NCI-H82 treated with DMSO at 0.1 percent for 48 hours (cell line): ENCODE data around the gene STK24.

Experiments used
- DNase-seq: peaks from one replicate; lab custom pipeline; 2025; ENCODE audit not compliant: unreplicated experiment; lab: John Stamatoyannopoulos, UW

The STK24 gene

GRCh38 chr13:98535501-98536354 is 41.2 kb downstream of the STK24 start:
- no peak for DNase-seq

DNA sequence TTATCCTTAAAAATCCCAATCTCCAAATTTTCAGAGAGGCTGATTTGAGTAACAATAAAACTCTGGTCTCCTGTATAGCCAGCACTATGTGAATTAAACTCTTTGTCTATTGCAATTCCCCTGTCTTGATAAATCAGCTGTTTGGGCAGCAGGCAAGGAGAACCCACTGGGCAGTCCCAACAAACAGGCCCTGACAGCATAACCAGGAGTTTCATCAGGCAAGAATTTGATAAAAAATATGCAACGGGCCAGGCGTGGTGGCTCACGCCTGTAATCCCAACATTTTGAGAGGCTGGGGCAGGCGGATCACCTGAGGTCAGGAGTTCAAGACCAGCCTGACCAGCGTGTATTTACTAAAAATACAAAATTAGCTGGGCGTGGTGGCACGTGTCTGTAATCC is 42.1 kb downstream of the STK24 start:
- DNase-seq, result no peak

- no peak for DNase-seq
Measured at GRCh38 chr13:98533912-98534311, 43.0 kb downstream of the STK24 start.

DNA sequence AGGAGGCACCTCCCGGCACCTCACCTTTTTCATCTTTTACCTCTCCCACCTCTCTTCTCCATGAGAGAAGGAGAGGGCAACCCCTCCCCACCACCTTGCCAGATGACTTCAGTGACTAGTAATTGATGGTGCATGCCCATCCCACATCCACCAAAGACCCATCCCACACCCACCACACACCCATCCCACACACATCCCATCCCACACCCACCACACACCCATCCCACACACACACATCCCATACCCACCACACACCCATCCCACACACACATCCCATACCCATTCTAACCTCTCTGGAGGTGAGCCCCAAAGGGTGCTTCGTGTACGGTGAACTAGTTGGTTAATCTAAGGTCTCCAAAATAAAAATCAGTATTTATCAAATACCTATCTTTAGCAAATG is 44.7 kb downstream of the STK24 start:
- no peak for DNase-seq

DNA sequence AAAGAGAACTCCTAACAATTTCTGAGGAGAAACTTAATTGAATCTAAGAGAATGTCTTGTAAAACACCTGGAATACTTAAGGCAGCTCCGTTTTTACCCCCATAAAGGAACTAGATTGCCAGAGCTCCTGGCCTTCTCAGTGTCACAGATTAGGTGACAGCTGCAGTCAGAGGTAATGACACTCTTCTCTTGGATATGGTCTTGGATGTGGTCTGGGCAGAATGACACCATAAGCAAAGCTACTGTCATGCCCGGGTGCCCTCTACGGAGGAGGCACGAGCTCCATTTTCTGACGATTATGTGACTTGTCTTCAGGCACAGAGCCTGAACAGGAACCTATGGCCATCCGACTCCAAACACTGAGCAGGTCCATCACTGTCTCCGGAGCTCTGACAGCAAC is 46.7 kb downstream of the STK24 start:
- DNase-seq, result no peak

GRCh38 chr13:98529171-98529570 is 47.7 kb downstream of the STK24 start:
- peak; percentile 39 for DNase-seq

DNA sequence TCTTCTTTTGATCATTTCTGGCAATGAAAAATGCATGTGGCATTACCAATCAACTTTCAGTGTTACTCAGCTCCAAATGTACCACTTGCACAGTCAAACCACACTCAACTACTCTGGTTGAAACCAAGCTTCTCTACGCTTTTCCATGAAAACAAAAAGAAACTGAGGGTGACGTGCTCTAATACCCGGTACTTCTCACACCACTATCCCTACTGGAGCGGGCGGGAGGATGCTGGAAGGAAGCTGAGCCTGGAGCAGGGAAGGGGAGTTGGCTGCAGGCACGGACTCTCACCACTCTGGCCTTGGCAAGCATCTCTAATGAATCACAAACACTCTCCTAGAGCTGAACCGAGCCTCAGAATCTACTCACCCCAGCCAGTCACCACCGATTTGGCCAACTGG is 48.2 kb downstream of the STK24 start:
- DNase-seq, result no peak

DNA sequence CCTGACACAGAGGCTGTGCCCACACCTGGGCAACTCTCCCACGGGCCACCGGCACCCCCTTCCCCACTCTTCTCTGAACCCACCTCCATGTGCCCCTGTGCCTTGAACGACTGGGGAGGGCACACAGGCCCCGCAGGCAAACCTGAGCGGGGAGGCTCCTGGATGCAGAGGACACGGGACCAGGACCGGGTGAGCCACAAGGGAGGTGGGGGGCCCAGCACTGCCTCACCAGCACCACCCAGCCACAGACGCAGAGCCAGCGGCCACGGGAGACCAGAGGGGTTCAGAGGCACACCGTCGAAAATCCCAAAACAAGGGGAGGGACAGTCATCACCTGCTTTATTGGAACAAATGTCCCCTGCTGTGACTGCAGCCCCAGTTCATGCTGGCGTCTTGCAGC is 49.4 kb downstream of the STK24 start:
- DNase-seq, result no peak

DNA sequence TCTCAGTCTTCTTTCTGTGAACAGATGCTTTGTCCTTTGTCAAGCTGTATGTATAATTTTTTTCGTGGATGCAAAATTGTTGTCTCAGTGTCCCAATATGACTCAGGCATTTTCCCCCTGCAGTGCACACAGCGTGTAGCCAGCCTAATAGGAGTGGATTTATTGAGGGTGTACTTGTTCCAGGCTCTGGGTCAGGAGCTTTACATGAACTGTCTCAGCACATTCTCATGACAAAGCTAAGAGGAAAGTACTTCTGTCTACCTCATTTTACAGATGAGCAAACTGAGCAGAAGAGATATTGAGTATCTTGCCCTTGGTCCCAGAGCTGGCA is 50.8 kb downstream of the STK24 start:
- DNase-seq, result no peak

DNA sequence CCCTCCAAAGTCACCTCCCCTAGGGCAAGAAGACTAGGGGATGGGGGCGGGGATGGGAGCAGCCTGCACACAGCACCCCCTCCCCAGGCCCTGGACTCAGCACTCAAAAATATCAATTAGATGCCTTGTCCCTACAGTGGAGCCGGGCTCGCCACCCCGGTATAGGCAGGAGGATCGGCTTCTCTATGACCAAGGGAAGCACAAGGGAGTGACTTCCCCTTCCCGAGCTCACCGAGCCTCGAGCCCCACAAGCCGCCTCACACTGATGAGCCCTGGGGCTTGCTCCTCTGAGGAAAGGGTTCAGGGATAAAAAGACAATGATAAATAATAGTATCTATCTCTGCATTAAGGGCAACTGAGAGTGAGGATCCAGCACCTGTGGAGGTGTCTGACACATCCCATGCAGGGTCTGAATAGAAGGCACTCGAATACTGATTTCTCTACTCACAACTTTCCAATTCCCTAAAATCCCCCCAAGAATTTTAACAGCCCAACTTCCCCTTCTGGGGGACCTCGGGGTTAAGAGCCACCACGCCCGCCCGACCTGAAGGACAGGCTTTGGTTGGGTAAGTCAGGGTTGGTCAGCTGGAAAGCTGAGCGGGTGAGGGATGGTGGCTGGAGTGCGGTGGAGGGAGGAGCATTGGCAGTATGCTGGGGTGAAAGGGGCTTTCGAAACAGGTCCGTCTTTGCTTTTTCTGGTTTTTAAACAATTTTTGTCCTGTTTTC is 51.3 kb downstream of the STK24 start:
- no peak for DNase-seq

DNA sequence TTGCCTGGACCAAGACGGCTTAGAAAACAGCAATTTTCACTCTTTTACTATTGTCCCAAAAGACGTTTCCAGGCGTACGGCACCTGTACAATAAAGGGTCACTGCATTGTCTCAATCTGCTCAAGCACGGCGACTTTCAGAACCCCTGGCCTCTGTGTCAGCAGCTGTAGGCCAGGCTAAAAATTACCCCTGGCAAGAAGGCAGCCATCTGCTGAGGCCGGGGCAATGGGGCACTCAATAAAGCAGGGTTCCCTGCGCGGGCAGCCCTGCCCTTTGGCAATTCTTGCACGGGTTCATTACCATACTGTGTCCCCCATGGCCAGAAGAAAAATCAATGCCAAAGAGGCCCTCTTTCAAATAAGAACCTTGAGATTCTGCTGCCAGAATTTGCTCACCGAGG is 52.1 kb downstream of the STK24 start:
- no peak for DNase-seq

DNA sequence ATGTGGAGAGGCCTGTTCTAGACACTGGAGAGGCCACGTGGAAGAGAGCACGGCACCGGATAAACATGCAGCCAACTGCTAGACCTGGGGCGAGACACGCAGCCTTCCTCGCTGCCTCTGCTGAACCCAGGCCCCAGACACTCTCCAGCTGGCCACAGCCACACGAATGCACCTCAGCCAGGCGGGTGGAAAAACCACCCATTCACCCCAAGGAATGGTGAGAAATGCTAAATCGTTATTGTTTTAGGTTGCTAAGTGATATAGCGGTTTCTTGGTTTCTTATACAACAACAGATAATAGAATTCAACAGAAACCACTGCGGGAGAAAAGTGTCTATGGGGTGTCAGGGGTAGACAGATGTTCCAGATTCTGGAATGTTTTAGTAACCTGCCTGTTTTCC is 52.5 kb downstream of the STK24 start:
- no peak for DNase-seq

- no peak for DNase-seq
Measured at GRCh38 chr13:98523455-98524102, 53.3 kb downstream of the STK24 start.

DNA sequence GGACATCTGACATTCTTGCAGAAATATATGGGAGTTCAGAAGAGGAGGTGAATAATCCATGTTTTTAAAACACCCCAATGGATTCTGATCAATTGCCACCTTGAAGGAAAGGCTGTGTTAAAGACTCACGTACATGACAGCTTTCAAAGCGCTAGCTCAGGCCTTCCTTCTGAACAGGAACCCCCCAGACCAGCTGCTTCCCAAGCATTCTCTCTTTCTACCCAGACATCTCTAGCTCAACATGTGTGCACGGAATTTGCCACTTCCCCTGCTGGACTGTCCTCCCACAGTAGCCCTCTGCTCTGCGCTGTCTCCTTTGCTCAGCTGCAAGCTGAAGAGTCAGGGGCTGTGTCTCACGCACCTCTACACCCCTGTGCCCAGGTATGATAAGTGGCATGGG is 54.5 kb downstream of the STK24 start:
- DNase-seq, result no peak

GRCh38 chr13:98521461-98522247 is 55.3 kb downstream of the STK24 start:
- no peak for DNase-seq

- no peak for DNase-seq
Measured at GRCh38 chr13:98520674-98521449, 56.0 kb downstream of the STK24 start.

DNA sequence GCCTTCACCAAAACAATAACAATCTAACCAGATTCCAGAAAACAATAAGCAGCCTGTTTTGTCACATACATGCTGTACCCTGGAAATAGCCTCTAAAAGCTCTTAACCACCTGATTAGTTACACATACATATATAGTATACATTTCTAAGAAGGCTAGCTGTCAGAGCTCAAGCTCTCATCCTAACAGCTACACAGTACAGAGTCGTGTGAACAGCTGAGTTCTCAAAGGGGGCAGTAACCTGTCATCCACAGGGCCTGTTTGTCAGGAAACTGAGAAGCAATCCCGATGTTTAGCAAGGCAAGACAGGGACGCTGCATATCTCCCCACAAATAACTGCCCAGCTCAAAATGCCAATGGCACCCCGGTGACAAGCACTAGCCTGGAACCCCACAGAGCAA is 56.9 kb downstream of the STK24 start:
- no peak for DNase-seq

DNA sequence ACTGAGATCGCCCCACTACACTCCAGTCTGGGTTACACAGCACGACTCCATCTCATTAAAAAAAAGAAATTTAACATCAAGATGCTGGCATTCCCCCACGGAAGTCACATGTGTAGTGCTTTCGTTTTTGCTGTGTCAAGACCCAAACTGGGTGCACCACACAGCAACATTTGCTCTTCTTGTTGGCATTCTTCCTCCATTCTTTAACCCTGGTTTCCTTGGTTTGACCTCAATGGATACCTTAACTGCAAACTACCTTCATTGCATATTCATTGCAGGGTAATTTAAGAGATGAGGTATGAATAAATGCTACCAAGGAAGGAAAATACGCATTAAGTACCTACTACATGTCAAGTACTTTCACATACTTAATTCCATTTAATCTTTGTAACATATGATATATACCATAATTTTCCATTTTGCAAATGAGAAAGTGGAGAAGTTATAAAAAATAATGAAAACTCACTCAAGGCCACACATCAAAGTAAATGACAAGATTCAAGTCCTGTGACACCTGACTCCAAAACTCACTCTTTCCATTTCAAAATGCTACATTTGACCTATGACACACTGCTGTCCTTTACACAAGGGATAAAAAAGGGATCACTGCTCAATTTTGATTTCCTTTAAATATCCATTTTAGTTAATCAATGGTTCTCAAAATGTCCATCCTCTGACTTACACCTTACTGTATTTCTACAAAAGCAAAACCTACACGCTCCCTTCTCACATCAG is 59.2 kb downstream of the STK24 start:
- no peak for DNase-seq

DNA sequence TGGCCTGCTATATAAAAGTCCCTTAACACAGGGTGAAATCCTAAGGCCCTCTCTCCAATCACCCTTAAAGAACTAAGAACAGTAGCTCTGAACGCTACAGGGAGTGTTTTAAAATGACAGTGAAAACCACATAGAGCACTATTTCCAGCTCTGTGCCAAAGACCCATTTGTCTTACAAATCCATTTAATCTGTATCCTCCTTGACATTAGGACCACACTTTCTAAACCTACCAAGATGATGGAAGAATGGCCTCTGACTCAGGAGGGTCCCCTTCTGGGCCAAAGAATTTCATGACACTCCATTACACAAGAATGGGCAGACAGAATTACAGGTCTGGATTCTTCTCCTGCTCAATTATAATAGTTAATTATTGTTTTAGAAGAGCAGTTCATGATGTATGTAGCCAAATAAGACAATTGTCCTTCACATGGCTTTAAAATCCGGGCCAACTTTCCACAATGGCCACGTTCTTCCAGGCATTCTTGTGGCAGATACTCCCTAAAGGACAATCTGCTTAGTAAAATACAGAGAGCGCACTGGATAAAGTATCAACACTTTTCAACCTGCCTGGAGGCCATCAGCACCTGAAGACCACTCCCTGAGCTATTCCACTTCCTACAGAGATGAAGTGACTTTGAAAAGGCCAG is 61.0 kb downstream of the STK24 start:
- no peak for DNase-seq
